ENCODE measurements around the gene ACTG1. TPM values are rescaled to one million over a fixed set of nuclear protein-coding genes. Genes with fewer than 3 reads are reported as not detected.

ACTG1 gene
- total and polyA plus RNA-seq, 2 of the 13 experiments (the other 11 are each of a cell fraction or from before 2014, with no cell fraction given) = 973 to 1,138 TPM

DNA sequence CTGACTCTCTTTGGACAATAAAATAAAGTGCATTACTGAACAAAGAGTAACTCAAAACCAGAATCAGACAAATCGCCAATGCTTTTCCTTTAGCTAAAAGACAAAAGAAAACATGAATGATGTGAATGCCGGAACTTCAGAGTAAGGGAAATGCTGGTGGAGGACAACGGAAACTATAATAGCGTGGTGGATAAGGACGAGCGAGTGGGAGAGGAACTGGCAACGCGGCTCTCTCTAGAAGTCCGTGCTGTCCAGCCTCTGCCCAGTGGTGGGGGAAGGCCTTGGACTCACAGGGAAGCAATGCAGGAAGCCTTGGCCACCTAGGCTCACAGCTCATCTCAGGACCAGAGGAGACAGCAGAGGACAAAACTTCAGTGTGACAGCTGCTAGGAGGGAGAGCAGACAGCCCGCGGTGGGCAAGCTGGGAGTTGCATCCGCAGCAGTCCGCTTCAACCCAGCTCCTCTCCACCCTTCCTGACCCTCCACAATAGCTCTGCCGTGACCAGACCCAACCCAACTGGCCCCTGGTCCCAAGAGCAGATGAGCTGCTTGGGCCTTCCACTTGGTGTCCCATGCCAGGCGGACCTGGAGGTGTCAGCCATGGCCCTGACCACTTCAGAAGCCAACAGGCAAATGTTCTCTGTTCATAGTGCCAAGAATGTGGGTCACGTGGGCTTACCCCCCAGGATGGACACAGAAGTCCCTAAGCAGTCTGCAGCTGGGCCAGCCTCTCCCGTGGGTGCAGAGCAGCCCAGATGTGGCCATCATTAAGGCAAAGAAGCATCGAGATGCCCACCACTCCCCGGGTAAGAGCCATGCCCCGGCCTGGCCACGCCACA is 44.9 kb upstream of the ACTG1 start (continued):
- TF ChIP-seq REST (IDR thresholded peaks at IDR 0.05; ENCODE audit: borderline replicate concordance in 1 of 2, low read depth in 1 of 2, low read length in 2 of 2) (no peak), ZSCAN21 (CRISPR knock-in tag; IDR thresholded peaks at IDR 0.05; ENCODE audit: borderline replicate concordance) (no peak), ZHX1 (CRISPR knock-in tag; IDR thresholded peaks at IDR 0.05; ENCODE audit: low read depth) (no peak), TAF15 (IDR thresholded peaks at IDR 0.05; ENCODE audit: low read depth, low read length, poor library complexity, severe bottlenecking) (no peak), AGO2 (optimal IDR thresholded peaks at IDR 0.05; ENCODE audit: low read depth, low read length) (peak; percentile 84), CHD4 (IDR thresholded peaks at IDR 0.05; ENCODE audit: borderline replicate concordance, low read length) (no peak), NONO (IDR thresholded peaks at IDR 0.05) (no peak), NONO (CRISPR knock-in tag; conservative IDR thresholded peaks at IDR 0.05) (no peak; the same call in 1 of the 2 replicates), POLR2AphosphoS5 (IDR thresholded peaks at IDR 0.05; ENCODE audit: low read depth, low read length) (0 out of 2 replicates have a peak, but pooled peaks have one; percentile 25), ZBTB7A (CRISPR knock-in tag; IDR thresholded peaks at IDR 0.05) (no peak), EEA1 (CRISPR knock-in tag; IDR thresholded peaks at IDR 0.05; ENCODE audit: borderline replicate concordance) (no peak), ZNF276 (CRISPR knock-in tag; IDR thresholded peaks at IDR 0.05; ENCODE audit: low read depth) (no peak), NR2F6 (IDR thresholded peaks at IDR 0.05) (no peak), NR2F6 (CRISPR knock-in tag; IDR thresholded peaks at IDR 0.05) (no peak), CC2D1A (CRISPR knock-in tag; IDR thresholded peaks at IDR 0.05) (no peak), ADNP (CRISPR knock-in tag; IDR thresholded peaks at IDR 0.05) (no peak), AGO1 (IDR thresholded peaks at IDR 0.05; ENCODE audit: low read depth, low read length, poor library complexity, severe bottlenecking) (peak; percentile 33)
- TF ChIP-seq, protein P1, sequence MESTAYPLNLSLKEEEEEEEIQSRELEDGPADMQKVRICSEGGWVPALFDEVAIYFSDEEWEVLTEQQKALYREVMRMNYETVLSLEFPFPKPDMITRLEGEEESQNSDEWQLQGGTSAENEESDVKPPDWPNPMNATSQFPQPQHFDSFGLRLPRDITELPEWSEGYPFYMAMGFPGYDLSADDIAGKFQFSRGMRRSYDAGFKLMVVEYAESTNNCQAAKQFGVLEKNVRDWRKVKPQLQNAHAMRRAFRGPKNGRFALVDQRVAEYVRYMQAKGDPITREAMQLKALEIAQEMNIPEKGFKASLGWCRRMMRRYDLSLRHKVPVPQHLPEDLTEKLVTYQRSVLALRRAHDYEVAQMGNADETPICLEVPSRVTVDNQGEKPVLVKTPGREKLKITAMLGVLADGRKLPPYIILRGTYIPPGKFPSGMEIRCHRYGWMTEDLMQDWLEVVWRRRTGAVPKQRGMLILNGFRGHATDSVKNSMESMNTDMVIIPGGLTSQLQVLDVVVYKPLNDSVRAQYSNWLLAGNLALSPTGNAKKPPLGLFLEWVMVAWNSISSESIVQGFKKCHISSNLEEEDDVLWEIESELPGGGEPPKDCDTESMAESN (CRISPR knock-in tag; conservative IDR thresholded peaks at IDR 0.05) = no peak
